Measurements from ENCODE around the gene KRT79. TPM values are rescaled to one million over a fixed set of nuclear protein-coding genes. Genes with fewer than 3 reads are reported as not detected.

The KRT79 gene
- total RNA-seq, 1 donor from 2014 or later = 1.7 TPM

DNA sequence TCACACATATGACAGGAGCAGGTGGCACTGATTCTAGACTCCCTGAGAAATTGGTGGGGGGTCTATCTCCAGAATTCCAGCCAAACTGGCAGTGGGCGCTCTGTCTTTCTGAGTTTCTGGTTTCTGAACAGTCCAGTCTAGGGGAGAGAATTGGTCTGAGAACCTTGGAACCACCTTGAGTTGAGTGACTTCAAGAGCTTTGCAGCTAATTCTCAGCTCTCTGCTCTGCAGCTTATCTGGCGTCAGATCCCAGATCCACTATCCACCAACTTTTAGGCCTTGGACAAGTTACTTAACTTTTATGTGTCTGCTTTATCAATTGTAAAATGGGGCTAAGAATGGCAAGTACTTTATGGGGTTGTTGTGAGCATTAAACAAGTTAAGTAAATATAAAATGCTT is 55.3 kb downstream of the KRT79 start:
- H3K9me3 ChIP-seq = no peaks in the 10 kb centered on the region
- intact Hi-C loops (cut with DNase I) = no loop called here

DNA sequence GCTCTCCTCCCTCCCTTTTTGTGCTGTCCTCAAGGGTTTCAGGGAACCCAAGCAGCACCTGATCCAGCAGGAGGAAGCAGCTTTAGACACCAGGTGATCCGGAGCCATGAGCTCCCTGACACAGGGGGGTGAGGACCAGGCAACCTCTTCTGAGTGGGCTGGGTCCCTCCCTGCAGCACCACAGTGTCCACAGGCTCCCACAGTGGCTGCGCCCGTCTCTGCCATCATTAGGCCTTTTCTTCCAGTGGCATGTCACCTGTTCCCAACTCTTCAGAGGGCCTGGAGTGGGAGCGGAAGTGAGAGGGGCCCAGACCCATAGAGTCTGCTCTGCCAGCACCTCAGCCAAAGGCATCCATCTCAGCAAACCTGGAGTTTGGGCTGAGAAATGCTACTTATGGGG is 56.5 kb downstream of the KRT79 start:
- no peak overlapping the region for H3K27ac ChIP-seq
- no peaks in the 10 kb centered on the region for H3K36me3 ChIP-seq
- H3K27me3 ChIP-seq = no peaks in the 10 kb centered on the region
- intact Hi-C loops (cut with DNase I) = no loop called here
- no peak overlapping the region for H3K4me3 ChIP-seq
- DNase-seq (ENCODE audit: extremely low spot score in 2 of 2) = no peak
- H3K4me1 ChIP-seq = no peaks in the 10 kb centered on the region
- TF ChIP-seq POLR2AphosphoS5 (IDR thresholded peaks at IDR 0.05; ENCODE audit: insufficient read depth in 1 of 2, low read depth in 1 of 2) (no peak), POLR2A (IDR thresholded peaks at IDR 0.05) (no peak)
- TF ChIP-seq, protein P1, sequence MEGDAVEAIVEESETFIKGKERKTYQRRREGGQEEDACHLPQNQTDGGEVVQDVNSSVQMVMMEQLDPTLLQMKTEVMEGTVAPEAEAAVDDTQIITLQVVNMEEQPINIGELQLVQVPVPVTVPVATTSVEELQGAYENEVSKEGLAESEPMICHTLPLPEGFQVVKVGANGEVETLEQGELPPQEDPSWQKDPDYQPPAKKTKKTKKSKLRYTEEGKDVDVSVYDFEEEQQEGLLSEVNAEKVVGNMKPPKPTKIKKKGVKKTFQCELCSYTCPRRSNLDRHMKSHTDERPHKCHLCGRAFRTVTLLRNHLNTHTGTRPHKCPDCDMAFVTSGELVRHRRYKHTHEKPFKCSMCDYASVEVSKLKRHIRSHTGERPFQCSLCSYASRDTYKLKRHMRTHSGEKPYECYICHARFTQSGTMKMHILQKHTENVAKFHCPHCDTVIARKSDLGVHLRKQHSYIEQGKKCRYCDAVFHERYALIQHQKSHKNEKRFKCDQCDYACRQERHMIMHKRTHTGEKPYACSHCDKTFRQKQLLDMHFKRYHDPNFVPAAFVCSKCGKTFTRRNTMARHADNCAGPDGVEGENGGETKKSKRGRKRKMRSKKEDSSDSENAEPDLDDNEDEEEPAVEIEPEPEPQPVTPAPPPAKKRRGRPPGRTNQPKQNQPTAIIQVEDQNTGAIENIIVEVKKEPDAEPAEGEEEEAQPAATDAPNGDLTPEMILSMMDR (IDR thresholded peaks at IDR 0.05) = no peak
- no peaks in the 10 kb centered on the region for H3K9me3 ChIP-seq

More for the DNA sequence above, 55.3 kb downstream of the KRT79 start:
- no peak overlapping the region for H3K27ac ChIP-seq
- H3K4me1 ChIP-seq = no peaks in the 10 kb centered on the region
- no peaks in the 10 kb centered on the region for H3K36me3 ChIP-seq
- DNase-seq (ENCODE audit: extremely low spot score in 2 of 2) = no peak
- TF ChIP-seq, protein P1 (IDR thresholded peaks at IDR 0.05) = no peak
- TF ChIP-seq POLR2AphosphoS5 (IDR thresholded peaks at IDR 0.05; ENCODE audit: insufficient read depth in 1 of 2, low read depth in 1 of 2) (no peak), POLR2A (IDR thresholded peaks at IDR 0.05) (no peak)
- H3K4me3 ChIP-seq = no peak overlapping the region
- no peaks in the 10 kb centered on the region for H3K27me3 ChIP-seq

DNA sequence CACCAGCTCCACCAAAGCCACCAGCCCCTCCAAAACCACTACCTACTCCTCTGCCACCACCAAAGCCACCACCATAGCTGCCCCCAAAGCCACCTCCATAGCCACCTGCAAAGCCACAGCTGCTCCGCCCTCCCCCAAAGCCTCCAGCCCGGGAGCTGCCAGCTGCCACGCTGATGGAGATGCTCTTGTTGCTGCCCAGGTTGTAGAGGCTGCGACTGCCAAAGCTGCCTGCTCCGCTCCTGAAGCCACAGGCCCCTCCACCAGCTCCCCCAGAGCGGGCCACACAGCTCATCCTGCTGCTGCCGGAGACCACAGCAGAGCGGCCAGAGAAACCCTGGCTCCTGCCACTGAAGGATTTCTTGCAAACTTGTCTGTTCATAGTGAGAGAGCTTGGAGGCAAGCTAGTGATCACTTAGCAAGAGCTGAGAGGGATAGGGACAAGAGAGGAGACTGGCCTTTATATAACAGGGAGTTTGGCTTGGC is 57.2 kb downstream of the KRT79 start, which contains the start of gene KRT76:
Gene KRT76 (minus strand): TSS at position 433 of the 483 bp plus-strand sequence. CDS start 54 bp downstream, at position 379.
- no peaks in the 10 kb centered on the region for H3K27me3 ChIP-seq
- TF ChIP-seq POLR2A (IDR thresholded peaks at IDR 0.05) (no peak), POLR2AphosphoS5 (IDR thresholded peaks at IDR 0.05; ENCODE audit: insufficient read depth in 1 of 2, low read depth in 1 of 2) (no peak)
- TF ChIP-seq, protein P1 (IDR thresholded peaks at IDR 0.05) = no peak
- intact Hi-C loops (cut with DNase I) = no loop called here
- no peak within 1 kb of the TSS for H3K4me3 ChIP-seq
- no peaks in the 10 kb centered on the region for H3K4me1 ChIP-seq
- no peak for DNase-seq (ENCODE audit: extremely low spot score in 2 of 2)
- no peaks in the 10 kb centered on the region for H3K36me3 ChIP-seq
- H3K27ac ChIP-seq = no peak within 1 kb of the TSS
- no peaks in the 10 kb centered on the region for H3K9me3 ChIP-seq

DNA sequence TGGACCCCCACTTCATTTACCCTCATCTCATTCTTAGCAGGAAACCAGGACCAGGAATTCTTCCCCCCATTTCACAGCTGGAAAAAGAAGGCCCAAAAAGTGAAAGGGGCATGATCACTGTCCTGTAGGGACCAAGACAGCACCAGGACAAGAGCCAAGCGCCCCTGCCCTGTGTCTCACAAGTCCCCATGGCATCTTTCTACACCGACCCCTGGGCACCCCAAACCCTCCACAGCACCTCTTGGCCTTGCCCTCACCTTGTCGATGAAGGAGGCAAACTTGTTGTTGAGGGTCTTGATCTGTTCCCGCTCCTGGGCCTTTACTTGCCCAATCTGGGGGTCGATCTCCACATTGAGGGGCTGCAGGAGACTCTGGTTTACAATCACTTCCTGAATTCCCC is 57.7 kb downstream of the KRT79 start:
- no peaks in the 10 kb centered on the region for H3K4me1 ChIP-seq
- H3K27me3 ChIP-seq = no peaks in the 10 kb centered on the region
- intact Hi-C loops (cut with DNase I) = no loop called here
- H3K27ac ChIP-seq = no peak overlapping the region
- no peak for TF ChIP-seq POLR2A (IDR thresholded peaks at IDR 0.05)
- TF ChIP-seq, protein P1 (IDR thresholded peaks at IDR 0.05) = no peak
- TF ChIP-seq POLR2AphosphoS5 (IDR thresholded peaks at IDR 0.05; ENCODE audit: insufficient read depth in 1 of 2, low read depth in 1 of 2) = no peak
- H3K36me3 ChIP-seq = no peaks in the 10 kb centered on the region
- H3K9me3 ChIP-seq = no peaks in the 10 kb centered on the region
- no peak for DNase-seq (ENCODE audit: extremely low spot score in 2 of 2)
- H3K4me3 ChIP-seq = no peak overlapping the region

DNA sequence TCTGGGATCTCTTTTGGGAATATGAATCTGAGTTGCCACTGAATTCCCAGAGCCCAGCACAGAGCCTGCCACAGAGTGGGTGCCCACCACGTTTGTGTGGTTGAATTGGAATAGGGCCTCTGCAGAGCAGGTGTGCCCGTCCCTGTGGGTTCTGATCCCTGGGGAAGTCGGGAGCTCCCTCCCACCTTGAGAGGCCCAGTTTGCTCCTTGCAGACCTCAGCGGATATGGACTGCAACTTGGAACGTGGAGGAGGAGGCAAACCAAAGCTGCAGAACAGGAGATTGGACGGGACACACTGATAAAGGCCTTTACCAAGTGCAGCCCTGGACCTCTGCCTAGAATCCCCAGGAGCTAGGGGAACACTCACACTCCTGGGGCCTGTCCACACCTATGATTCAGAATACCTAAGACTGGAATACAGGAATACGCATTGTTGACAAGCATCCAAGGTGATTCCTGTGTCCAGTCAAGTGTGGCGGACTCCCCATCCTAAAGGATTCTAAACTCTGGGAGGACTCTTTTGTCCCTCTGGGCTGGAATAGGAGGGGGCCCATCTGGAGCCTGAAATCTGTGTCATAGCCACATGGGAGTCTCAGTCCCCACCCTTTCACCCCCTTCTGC is 59.4 kb downstream of the KRT79 start:
- no peaks in the 10 kb centered on the region for H3K36me3 ChIP-seq
- H3K27me3 ChIP-seq = no peaks in the 10 kb centered on the region
- H3K27ac ChIP-seq = no peak overlapping the region
- H3K9me3 ChIP-seq = no peaks in the 10 kb centered on the region
- no peaks in the 10 kb centered on the region for H3K4me1 ChIP-seq
- intact Hi-C loops (cut with DNase I) = no loop called here
- no peak overlapping the region for H3K4me3 ChIP-seq
- no peak for DNase-seq (ENCODE audit: extremely low spot score in 2 of 2)
- TF ChIP-seq POLR2AphosphoS5 (IDR thresholded peaks at IDR 0.05; ENCODE audit: insufficient read depth in 1 of 2, low read depth in 1 of 2) = no peak
- TF ChIP-seq, protein P1 (IDR thresholded peaks at IDR 0.05) = no peak
- no peak for TF ChIP-seq POLR2A (IDR thresholded peaks at IDR 0.05)

Data from vagina (tissue), 2 donors.